ENCODE results near the gene E2F6. TPM values are rescaled to one million over a fixed set of nuclear protein-coding genes. Genes with fewer than 3 reads are reported as not detected.

The E2F6 gene
- total and polyA plus RNA-seq, 2 of the 13 experiments (the other 11 are each of a cell fraction or from before 2014, with no cell fraction given), result 27.3 to 36.0 TPM

DNA sequence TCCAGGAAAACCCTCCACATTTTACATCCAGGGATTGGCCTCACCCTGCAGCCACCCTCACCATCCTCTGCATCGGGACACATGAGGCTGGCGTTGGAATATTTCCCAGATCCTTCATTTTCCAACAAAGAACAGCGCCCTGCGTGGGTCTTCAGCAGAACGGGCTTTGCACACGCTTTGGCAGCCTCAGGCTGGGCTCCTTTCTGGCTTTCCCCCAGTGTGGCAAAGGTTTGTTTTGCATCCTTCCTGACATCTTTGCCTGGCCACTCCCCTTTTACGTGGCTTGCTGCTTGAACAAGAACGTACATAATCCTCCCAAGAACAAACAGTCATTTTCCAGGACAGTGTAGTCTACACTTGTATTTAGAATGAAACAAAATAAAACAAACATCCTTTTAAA, 42.3 kb upstream of the E2F6 start (continued):
- TF ChIP-seq, protein P1, sequence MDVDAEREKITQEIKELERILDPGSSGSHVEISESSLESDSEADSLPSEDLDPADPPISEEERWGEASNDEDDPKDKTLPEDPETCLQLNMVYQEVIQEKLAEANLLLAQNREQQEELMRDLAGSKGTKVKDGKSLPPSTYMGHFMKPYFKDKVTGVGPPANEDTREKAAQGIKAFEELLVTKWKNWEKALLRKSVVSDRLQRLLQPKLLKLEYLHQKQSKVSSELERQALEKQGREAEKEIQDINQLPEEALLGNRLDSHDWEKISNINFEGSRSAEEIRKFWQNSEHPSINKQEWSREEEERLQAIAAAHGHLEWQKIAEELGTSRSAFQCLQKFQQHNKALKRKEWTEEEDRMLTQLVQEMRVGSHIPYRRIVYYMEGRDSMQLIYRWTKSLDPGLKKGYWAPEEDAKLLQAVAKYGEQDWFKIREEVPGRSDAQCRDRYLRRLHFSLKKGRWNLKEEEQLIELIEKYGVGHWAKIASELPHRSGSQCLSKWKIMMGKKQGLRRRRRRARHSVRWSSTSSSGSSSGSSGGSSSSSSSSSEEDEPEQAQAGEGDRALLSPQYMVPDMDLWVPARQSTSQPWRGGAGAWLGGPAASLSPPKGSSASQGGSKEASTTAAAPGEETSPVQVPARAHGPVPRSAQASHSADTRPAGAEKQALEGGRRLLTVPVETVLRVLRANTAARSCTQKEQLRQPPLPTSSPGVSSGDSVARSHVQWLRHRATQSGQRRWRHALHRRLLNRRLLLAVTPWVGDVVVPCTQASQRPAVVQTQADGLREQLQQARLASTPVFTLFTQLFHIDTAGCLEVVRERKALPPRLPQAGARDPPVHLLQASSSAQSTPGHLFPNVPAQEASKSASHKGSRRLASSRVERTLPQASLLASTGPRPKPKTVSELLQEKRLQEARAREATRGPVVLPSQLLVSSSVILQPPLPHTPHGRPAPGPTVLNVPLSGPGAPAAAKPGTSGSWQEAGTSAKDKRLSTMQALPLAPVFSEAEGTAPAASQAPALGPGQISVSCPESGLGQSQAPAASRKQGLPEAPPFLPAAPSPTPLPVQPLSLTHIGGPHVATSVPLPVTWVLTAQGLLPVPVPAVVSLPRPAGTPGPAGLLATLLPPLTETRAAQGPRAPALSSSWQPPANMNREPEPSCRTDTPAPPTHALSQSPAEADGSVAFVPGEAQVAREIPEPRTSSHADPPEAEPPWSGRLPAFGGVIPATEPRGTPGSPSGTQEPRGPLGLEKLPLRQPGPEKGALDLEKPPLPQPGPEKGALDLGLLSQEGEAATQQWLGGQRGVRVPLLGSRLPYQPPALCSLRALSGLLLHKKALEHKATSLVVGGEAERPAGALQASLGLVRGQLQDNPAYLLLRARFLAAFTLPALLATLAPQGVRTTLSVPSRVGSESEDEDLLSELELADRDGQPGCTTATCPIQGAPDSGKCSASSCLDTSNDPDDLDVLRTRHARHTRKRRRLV (CRISPR knock-in tag; IDR thresholded peaks at IDR 0.05), result no peak
- TF ChIP-seq ZFX (CRISPR knock-in tag; IDR thresholded peaks at IDR 0.05; ENCODE audit: low read depth) (0 out of 2 replicates have a peak, but pooled peaks have one; percentile 18), ZNF557 (CRISPR knock-in tag; IDR thresholded peaks at IDR 0.05) (no peak), ATF7-NPFF (CRISPR knock-in tag; IDR thresholded peaks at IDR 0.05; ENCODE audit: low read depth) (no peak), NFKB2 (CRISPR knock-in tag; IDR thresholded peaks at IDR 0.05; ENCODE audit: borderline replicate concordance) (0 out of 2 replicates have a peak, but pooled peaks have one; percentile 49), RFX1 (IDR thresholded peaks at IDR 0.05) (no peak), ZNF737 (CRISPR knock-in tag; IDR thresholded peaks at IDR 0.05; ENCODE audit: borderline replicate concordance) (no peak), MLLT10 (CRISPR knock-in tag; IDR thresholded peaks at IDR 0.05) (no peak), GATAD2A (CRISPR knock-in tag; IDR thresholded peaks at IDR 0.05) (0 out of 2 replicates have a peak, but pooled peaks have one; percentile 32), IRX3 (CRISPR knock-in tag; IDR thresholded peaks at IDR 0.05; ENCODE audit: borderline replicate concordance, low read depth) (no peak), ZNF773 (CRISPR knock-in tag; IDR thresholded peaks at IDR 0.05; ENCODE audit: borderline replicate concordance) (no peak), MAFF (IDR thresholded peaks at IDR 0.05; ENCODE audit: low read depth, low read length) (no peak), TMF1 (CRISPR knock-in tag; IDR thresholded peaks at IDR 0.05; ENCODE audit: low read depth) (no peak), ZNF572 (CRISPR knock-in tag; IDR thresholded peaks at IDR 0.05) (0 out of 2 replicates have a peak, but pooled peaks have one; percentile 42), EEA1 (CRISPR knock-in tag; IDR thresholded peaks at IDR 0.05; ENCODE audit: borderline replicate concordance) (no peak), ZNF367 (CRISPR knock-in tag; IDR thresholded peaks at IDR 0.05; ENCODE audit: borderline replicate concordance) (no peak), JUN (CRISPR knock-in tag; IDR thresholded peaks at IDR 0.05) (no peak), ZNF33A (CRISPR knock-in tag; IDR thresholded peaks at IDR 0.05; ENCODE audit: borderline replicate concordance) (no peak), CEBPB (IDR thresholded peaks at IDR 0.05; ENCODE audit: borderline replicate concordance, low read depth, low read length) (no peak)
- TF ChIP-seq, protein P2, sequence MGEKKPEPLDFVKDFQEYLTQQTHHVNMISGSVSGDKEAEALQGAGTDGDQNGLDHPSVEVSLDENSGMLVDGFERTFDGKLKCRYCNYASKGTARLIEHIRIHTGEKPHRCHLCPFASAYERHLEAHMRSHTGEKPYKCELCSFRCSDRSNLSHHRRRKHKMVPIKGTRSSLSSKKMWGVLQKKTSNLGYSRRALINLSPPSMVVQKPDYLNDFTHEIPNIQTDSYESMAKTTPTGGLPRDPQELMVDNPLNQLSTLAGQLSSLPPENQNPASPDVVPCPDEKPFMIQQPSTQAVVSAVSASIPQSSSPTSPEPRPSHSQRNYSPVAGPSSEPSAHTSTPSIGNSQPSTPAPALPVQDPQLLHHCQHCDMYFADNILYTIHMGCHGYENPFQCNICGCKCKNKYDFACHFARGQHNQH (CRISPR knock-in tag; IDR thresholded peaks at IDR 0.05), result no peak
- TF ChIP-seq, protein P3, sequence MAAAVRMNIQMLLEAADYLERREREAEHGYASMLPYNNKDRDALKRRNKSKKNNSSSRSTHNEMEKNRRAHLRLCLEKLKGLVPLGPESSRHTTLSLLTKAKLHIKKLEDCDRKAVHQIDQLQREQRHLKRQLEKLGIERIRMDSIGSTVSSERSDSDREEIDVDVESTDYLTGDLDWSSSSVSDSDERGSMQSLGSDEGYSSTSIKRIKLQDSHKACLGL (CRISPR knock-in tag; IDR thresholded peaks at IDR 0.05), result no peak
- TF ChIP-seq, protein P4, sequence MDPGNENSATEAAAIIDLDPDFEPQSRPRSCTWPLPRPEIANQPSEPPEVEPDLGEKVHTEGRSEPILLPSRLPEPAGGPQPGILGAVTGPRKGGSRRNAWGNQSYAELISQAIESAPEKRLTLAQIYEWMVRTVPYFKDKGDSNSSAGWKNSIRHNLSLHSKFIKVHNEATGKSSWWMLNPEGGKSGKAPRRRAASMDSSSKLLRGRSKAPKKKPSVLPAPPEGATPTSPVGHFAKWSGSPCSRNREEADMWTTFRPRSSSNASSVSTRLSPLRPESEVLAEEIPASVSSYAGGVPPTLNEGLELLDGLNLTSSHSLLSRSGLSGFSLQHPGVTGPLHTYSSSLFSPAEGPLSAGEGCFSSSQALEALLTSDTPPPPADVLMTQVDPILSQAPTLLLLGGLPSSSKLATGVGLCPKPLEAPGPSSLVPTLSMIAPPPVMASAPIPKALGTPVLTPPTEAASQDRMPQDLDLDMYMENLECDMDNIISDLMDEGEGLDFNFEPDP (CRISPR knock-in tag; conservative IDR thresholded peaks at IDR 0.05), result no peak
- TF ChIP-seq, protein P5, sequence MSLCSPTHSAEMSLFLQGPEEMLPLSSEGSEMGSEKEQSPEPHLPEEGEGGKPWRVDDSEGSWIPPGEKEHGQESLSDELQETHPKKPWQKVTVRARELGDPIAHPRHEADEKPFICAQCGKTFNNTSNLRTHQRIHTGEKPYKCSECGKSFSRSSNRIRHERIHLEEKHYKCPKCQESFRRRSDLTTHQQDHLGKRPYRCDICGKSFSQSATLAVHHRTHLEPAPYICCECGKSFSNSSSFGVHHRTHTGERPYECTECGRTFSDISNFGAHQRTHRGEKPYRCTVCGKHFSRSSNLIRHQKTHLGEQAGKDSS (CRISPR knock-in tag; IDR thresholded peaks at IDR 0.05; ENCODE audit: borderline replicate concordance, low read depth), result no peak

All from HepG2 (cell line).